ENCODE measurements around the gene MXD1.
"Not testable (repeated sequence)": the region's sequence is repeated elsewhere in the genome, so short reads cannot be mapped to it uniquely, and the experiment has no call there.

Gene MXD1

DNA sequence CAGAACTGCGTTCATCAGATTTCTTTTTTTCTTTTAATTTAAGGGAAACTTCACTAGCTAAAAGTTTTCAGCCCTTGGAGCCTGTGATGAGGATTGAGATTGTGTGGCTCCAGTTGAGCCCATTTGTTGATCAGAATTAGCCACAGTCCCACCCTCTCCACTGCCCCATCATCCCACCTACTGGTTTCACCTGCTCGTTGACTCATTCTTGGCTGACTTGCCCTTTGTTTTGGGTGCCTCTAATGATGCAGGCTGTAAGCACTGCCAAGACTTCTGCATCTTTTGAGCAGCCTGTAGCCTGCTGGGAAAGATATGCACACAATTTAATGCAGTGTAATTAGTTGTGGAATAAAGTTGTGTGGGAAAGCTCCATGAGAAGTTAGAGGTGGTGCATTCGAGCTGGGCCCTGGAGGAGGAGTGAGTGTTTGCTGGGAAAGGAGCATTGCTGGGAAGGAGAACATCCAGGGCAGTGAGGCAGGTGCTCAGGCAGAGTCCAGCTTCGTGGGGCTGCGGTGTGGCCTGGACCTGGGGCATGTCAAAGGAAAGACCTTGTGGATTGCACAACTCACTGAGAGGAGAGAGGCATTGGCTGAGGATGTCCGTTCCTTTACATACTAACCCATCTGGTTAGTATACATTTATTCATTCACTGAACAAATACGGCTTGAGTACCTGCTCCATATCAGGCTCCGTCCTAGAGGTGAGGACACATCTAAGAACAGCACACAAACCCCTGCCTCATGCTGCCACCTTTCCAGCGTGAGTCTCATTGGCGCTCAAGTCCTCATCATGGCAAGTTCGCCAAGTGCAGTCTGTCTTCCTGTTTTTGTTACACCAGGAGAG is 28.3 kb downstream of the MXD1 start:
- H3K9ac ChIP-seq (ENCODE audit: low read depth, low read length), result no peak overlapping the region
- peaks cover 11% of the 10 kb centered on the region for H3K4me1 ChIP-seq (ENCODE audit: insufficient read depth, low read length)
- H3K36me3 ChIP-seq (ENCODE audit: insufficient read depth, low read length), result no peaks in the 10 kb centered on the region
- no peaks in the 10 kb centered on the region for H3K9me3 ChIP-seq (ENCODE audit: control insufficient read depth, insufficient read depth, low read length)

DNA sequence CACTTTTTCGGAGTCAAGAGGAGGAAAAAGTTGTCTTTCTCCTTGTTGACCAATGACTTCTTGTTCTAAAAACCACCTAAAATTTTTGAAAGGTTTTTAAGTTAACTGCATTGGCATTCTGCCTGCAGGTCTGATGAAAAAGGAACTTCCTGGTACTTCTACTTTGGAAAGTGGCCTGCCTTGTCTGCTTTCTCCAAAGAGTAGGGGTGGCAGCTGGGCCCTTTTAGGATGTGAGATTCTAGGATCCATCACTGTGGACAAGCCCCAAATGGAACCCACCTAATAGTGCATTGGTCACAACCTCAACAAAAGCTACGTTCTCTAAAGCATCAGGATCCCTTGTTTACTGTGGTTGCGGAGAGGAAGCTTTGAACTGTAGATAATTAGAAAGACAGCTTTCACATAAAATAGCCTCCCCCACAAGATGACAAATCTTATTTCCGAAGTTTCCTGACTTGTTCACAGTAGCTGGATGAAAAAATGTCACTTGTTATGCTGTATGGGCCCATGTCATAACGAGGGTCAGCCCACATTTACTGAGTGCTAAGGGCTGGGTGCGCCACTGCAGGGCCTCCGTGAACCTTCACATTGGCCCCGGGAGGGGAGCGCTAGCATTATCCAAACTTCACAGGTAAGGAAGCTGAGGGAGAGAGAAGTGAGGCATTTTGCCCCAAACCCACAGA is 29.1 kb downstream of the MXD1 start:
- Histone ChIP-seq H3K4me1 (ENCODE audit: insufficient read depth, low read length) (peaks cover 14% of the 10 kb centered on the region), H3K36me3 (ENCODE audit: insufficient read depth, low read length) (no peaks in the 10 kb centered on the region), H3K9ac (ENCODE audit: low read depth, low read length) (no peak overlapping the region), H3K9me3 (ENCODE audit: control insufficient read depth, insufficient read depth, low read length) (no peaks in the 10 kb centered on the region)

GRCh38 chr2:69944756-69945155 is 29.8 kb downstream of the MXD1 start:
- Histone ChIP-seq H3K9me3 (ENCODE audit: control insufficient read depth, insufficient read depth, low read length) (no peaks in the 10 kb centered on the region), H3K4me1 (ENCODE audit: insufficient read depth, low read length) (peaks cover 11% of the 10 kb centered on the region), H3K36me3 (ENCODE audit: insufficient read depth, low read length) (no peaks in the 10 kb centered on the region), H3K9ac (ENCODE audit: low read depth, low read length) (no peak overlapping the region)

DNA sequence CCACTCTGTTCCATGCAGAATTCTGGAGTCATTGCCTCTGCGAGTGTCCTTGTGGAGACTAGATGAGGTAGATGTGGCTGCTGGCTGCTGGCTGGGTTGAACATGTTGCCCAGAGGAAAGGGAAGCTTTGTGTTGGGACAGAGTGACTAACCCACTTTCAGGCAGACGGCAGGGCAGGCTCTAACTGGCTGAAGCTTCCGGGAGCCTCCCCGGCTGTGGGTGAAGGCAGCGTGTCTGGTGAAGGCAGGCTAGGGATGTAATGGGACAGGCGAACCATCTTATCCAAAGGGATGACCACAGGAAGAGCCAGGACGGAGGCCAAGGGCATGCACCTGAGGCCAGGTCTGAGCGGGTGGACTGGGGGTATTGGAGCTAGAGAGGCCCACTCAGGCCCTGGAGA is 30.5 kb downstream of the MXD1 start:
- Histone ChIP-seq H3K4me1 (ENCODE audit: insufficient read depth, low read length) (peaks cover 5% of the 10 kb centered on the region; the same call in 1 of the 2 replicates), H3K36me3 (ENCODE audit: insufficient read depth, low read length) (no peaks in the 10 kb centered on the region), H3K9ac (ENCODE audit: low read depth, low read length) (no peak overlapping the region), H3K9me3 (ENCODE audit: control insufficient read depth, insufficient read depth, low read length) (no peaks in the 10 kb centered on the region)

- H3K9me3 ChIP-seq (ENCODE audit: control insufficient read depth, insufficient read depth, low read length), result no peaks in the 10 kb centered on the region
- H3K4me1 ChIP-seq (ENCODE audit: insufficient read depth, low read length), result peaks cover 5% of the 10 kb centered on the region; the same call in 1 of the 2 replicates
- no peaks in the 10 kb centered on the region for H3K36me3 ChIP-seq (ENCODE audit: insufficient read depth, low read length)
- H3K9ac ChIP-seq (ENCODE audit: low read depth, low read length), result no peak overlapping the region
These were observed 31.0 kb downstream of the MXD1 start for GRCh38 chr2:69945941-69946340.

GRCh38 chr2:69946351-69947324 is 31.7 kb downstream of the MXD1 start:
- no peak overlapping the region for H3K9ac ChIP-seq (ENCODE audit: low read depth, low read length)
- no peaks in the 10 kb centered on the region for H3K36me3 ChIP-seq (ENCODE audit: insufficient read depth, low read length)
- no peaks in the 10 kb centered on the region for H3K9me3 ChIP-seq (ENCODE audit: control insufficient read depth, insufficient read depth, low read length)
- peaks cover 5% of the 10 kb centered on the region; the same call in 1 of the 2 replicates for H3K4me1 ChIP-seq (ENCODE audit: insufficient read depth, low read length)

DNA sequence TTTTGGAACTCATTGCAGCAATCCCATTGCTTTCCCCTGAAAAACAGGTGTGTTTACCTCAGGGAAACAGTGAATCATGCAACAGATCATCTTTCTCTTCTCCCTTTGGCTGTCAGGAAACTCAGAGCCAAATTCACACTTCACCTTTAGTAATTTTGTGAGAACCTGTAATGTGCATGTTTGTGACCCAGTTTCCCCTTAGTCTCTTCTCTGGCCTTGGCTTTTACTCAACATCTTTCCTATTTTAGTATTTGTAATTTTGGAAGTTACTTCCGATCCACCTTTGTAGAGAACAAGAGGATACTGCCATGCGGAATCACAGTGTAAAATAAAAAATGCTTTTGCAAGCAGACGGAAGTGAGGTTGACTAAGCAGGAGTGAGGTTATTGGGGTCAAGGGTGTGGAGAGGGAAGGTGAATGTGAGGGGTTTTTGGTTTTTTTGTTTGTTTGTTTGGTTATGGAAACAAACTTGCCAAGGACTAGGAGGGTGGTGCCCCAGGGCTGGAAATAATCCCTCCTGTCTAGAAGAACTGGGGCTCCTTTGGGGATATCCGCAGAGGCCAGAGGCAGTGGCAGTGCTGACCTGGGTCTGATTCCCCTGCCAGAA is 32.5 kb downstream of the MXD1 start:
- Histone ChIP-seq H3K9ac (ENCODE audit: low read depth, low read length) (no peak overlapping the region), H3K4me1 (ENCODE audit: insufficient read depth, low read length) (peaks cover 5% of the 10 kb centered on the region; the same call in 1 of the 2 replicates), H3K36me3 (ENCODE audit: insufficient read depth, low read length) (no peaks in the 10 kb centered on the region), H3K9me3 (ENCODE audit: control insufficient read depth, insufficient read depth, low read length) (no peaks in the 10 kb centered on the region)

DNA sequence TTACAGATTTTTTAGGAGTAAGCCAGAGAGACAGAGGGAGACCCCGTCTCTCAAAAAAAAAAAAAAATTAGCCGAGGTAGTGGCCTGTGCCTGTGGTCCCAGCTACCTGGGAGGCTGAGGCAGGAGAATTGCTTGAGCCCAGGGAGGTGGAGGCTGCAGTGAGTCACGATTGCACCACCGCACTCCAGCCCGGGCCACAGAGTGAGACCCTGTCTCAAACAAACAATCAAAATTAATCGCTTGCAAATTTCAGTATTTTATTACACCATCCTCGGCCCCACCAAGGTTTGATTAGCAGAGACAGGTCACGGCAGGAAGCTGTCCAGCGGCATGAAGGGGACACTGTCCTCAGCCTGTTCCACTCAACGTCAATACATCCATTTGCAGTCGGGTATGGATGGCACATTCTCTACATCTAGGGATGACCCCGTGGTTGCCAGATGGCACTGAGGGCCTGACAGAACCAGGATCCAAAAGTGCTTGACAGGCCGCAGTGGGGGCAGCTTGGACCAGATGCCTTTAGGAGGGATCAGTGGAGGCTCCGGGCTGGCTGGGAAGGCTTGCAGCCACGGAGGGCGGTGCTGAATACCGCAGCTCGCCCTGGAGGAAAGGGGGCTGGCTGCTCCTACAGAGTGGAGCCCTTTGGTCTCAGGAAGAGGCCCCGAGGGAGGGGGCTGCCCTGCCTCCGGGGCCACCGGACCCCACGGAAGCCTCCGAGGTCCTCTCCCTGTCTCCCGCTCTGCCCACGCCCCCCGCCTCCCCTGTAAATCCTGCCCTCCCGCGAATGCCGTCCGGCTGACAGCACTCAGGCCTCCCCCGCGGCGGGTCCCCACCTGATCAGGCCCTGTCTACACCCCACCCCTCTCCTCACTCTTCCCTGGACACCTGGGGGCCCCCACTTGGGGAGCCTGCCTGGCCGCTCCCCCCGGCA is 33.4 kb downstream of the MXD1 start:
- Histone ChIP-seq H3K9ac (ENCODE audit: low read depth, low read length) (no peak overlapping the region), H3K36me3 (ENCODE audit: insufficient read depth, low read length) (no peaks in the 10 kb centered on the region), H3K9me3 (ENCODE audit: control insufficient read depth, insufficient read depth, low read length) (no peaks in the 10 kb centered on the region), H3K4me1 (ENCODE audit: insufficient read depth, low read length) (peaks cover 5% of the 10 kb centered on the region; the same call in 1 of the 2 replicates)

DNA sequence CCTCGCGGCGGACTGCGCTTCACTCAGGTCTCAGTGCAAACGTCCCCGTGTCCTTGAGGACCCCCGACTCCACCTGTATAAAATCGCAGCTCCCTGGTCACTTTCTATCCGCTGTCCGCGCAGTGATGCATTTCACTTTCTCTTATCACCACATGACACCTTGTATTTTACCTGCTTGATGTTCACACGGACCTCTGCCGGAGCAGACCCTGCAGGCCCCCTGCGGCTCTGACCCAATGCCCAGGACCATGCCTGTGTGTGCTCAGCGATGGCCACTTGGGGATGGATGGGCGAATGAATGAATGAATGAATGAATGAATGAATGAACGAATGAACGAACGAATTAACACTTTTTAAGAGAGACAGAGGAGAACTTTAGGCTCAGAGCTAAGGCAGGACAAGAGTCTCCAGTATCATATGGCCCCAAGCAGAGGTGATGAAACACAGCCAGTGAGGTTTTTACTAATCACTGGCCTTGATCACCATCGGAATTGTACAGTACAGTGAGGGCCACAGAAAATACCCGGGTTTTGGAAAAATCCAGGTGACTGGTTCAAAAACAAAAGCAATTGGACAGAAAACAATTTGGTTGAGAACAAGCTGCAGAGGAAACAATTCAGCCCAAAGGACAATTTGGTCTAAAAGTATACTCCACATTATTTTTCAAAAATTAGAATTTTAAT is 34.2 kb downstream of the MXD1 start:
- Histone ChIP-seq H3K9ac (ENCODE audit: low read depth, low read length) (no peak overlapping the region), H3K9me3 (ENCODE audit: control insufficient read depth, insufficient read depth, low read length) (no peaks in the 10 kb centered on the region), H3K4me1 (ENCODE audit: insufficient read depth, low read length) (peaks cover 5% of the 10 kb centered on the region; the same call in 1 of the 2 replicates), H3K36me3 (ENCODE audit: insufficient read depth, low read length) (no peaks in the 10 kb centered on the region)

- Histone ChIP-seq H3K4me1 (ENCODE audit: insufficient read depth, low read length) (peaks cover 5% of the 10 kb centered on the region; the same call in 1 of the 2 replicates), H3K36me3 (ENCODE audit: insufficient read depth, low read length) (no peaks in the 10 kb centered on the region), H3K9ac (ENCODE audit: low read depth, low read length) (no peak overlapping the region), H3K9me3 (ENCODE audit: control insufficient read depth, insufficient read depth, low read length) (no peaks in the 10 kb centered on the region)
These were observed 35.3 kb downstream of the MXD1 start for GRCh38 chr2:69950241-69950640.

- H3K4me1 ChIP-seq (ENCODE audit: insufficient read depth, low read length); H3K9me3 ChIP-seq (ENCODE audit: control insufficient read depth, insufficient read depth, low read length); H3K36me3 ChIP-seq (ENCODE audit: insufficient read depth, low read length); H3K9ac ChIP-seq (ENCODE audit: low read depth, low read length): not testable (repeated sequence)
These were observed 35.8 kb downstream of the MXD1 start for GRCh38 chr2:69950671-69951070.

DNA sequence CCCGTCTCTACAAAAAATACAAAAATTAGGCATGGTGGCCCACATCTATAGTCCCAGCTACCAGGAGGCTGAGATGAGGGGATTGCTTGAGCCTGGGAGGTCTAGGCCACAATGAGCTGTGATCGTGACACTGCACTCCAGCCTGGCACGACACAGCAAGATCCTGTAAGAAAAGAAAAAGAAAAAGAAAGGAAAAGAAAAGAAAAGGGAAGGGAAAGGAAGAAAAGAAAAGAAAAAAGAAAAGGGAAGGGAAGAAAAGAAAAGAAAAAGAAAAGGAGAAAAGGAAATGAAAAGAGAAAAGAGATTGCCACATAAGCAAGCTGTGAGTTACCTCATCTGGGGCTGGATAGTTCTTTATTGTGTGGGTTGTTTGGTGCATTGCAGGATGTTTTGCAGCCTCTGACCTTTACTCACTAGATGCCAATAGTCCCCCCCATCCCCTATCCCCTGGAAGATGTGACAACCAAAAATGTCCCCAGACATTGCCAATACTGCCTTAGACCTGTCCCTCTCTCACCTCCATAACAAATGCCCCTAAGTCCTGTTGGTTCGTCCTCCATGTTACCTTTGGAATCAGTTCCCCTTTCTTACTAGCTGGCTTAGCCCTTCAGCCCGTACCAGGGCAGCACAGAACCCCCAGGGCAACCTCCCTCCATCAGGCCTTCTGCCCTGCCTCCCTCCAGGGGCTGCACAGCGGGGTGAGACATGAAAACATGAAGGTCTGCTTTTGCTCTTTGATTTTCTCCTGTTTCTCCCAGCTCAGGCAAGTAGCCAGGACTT is 37.6 kb downstream of the MXD1 start:
- Histone ChIP-seq H3K9ac (ENCODE audit: low read depth, low read length) (no peak overlapping the region), H3K9me3 (ENCODE audit: control insufficient read depth, insufficient read depth, low read length) (no peaks in the 10 kb centered on the region), H3K4me1 (ENCODE audit: insufficient read depth, low read length) (peaks cover 5% of the 10 kb centered on the region; the same call in 1 of the 2 replicates), H3K36me3 (ENCODE audit: insufficient read depth, low read length) (no peaks in the 10 kb centered on the region)
